Endothelial cell of umbilical vein (primary cell): ENCODE measurements around the gene DPP9. TPM values are rescaled to one million over a fixed set of nuclear protein-coding genes. Genes with fewer than 3 reads are reported as not detected.

Experiments
- BruUV-seq: library from RNA; stranded (reverse); fragments of 400-500 nt; replicated peaks from 2 replicates; lab custom pipeline; 2021; lab: Mats Ljungman, UMichigan
- CTCF ChIA-PET: fragments of 300-600, 350-600 bp; sonication (Branson Sonifier 250); formaldehyde crosslinking; loops from one replicate; lab custom pipeline; 2021; ENCODE audit warnings: antibody characterized with exemption, inconsistent platforms; lab: Charles Lee
- POLR2A ChIA-PET: fragments of 300-600, 350-600 bp; sonication (Branson Sonifier 250); formaldehyde crosslinking; loops from one replicate; lab custom pipeline; 2021; ENCODE audit warnings: antibody characterized with exemption, inconsistent platforms; lab: Charles Lee
- DNase-seq: peaks from one replicate; pipeline ENCODE4 v3.0.0-alpha.2; 2011; ENCODE audit warnings: low read depth, low spot score
- FAIRE-seq: peaks from 2 replicates; lab custom pipeline; 2011; peaks lifted over from hg19 to GRCh38; lab: Jason Lieb, UNC
- H2AFZ ChIP-seq: 2 replicates; pipeline ENCODE4 v1.6.0; 2012; ENCODE audit warnings: low read depth, low read length, control low read depth, inconsistent platforms
- H3K27ac ChIP-seq: 2 replicates; pipeline ENCODE4 v1.5.1; 2011; ENCODE audit warnings: low read depth, mild to moderate bottlenecking, control low read depth, low read length, moderate library complexity; ENCODE audit not compliant: insufficient read depth
- H3K27me3 ChIP-seq, 2 experiments: 2 replicates each; pipeline versions ENCODE4 v1.6.0 to v1.6.1; 2011; ENCODE audit warnings: low read length in 2 of 2, mixed read lengths in 1 of 2; ENCODE audit not compliant: control insufficient read depth in 2 of 2, insufficient read depth in 2 of 2
- H3K36me3 ChIP-seq, 2 experiments: 2 replicates in 1 of 2; 3 replicates in 1 of 2; pipeline ENCODE4 v1.5.1; 2011; ENCODE audit warnings: low read length in 2 of 2, mild to moderate bottlenecking in 1 of 2, moderate library complexity in 1 of 2; ENCODE audit not compliant: control insufficient read depth in 2 of 2, insufficient read depth in 2 of 2; ENCODE audit errors: extremely low read depth in 1 of 2
- H3K4me1 ChIP-seq: 3 replicates; pipeline ENCODE4 v1.5.1; 2011; ENCODE audit warnings: mild to moderate bottlenecking, low read length; ENCODE audit not compliant: control insufficient read depth, insufficient read depth; ENCODE audit errors: extremely low read depth
- H3K4me2 ChIP-seq: 2 replicates; pipeline ENCODE4 v1.6.1; 2011; ENCODE audit warnings: low read length, control low read depth, mixed read lengths; ENCODE audit not compliant: insufficient read depth
- H3K4me3 ChIP-seq, 3 experiments: fragments of 200-600 bp in 1 of 3; sonication (generic), shearing (Covaris generic) in 1 of 3; replicated peaks in 1 of 3; 2 replicates each; pipeline ENCODE4 v1.5.1; 2011 to 2016; ENCODE audit warnings: control low read depth in 3 of 3, low read length in 3 of 3, mild to moderate bottlenecking in 2 of 3, inconsistent platforms in 1 of 3, low read depth in 1 of 3, moderate library complexity in 1 of 3; ENCODE audit not compliant: insufficient read depth in 1 of 3
- H3K79me2 ChIP-seq: 2 replicates; pipeline ENCODE4 v1.6.0; 2012; ENCODE audit warnings: low read length, inconsistent platforms; ENCODE audit not compliant: control insufficient read depth, insufficient read depth
- H3K9ac ChIP-seq: replicated peaks from 2 replicates; pipeline ENCODE3; 2011; ENCODE audit warnings: low read length, control low read depth; ENCODE audit not compliant: insufficient read depth; ENCODE audit errors: extremely low read depth
- H3K9me1 ChIP-seq: replicated peaks from 3 replicates; pipeline ENCODE4 v1.6.0; 2011; ENCODE audit warnings: mild to moderate bottlenecking, low read length; ENCODE audit not compliant: control insufficient read depth, insufficient read depth; ENCODE audit errors: extremely low read depth
- H3K9me3 ChIP-seq: replicated peaks from 2 replicates; pipeline ENCODE4 v1.5.1; 2012; ENCODE audit warnings: low read length, inconsistent platforms; ENCODE audit not compliant: control insufficient read depth, insufficient read depth
- H4K20me1 ChIP-seq: replicated peaks from 2 replicates; pipeline ENCODE3; 2011; ENCODE audit warnings: mild to moderate bottlenecking, low read length; ENCODE audit not compliant: control insufficient read depth, insufficient read depth; ENCODE audit errors: extremely low read depth
- CTCF ChIP-seq, 2 donors: IDR thresholded peaks; 1 replicate in 1 of 2; 2 replicates in 1 of 2; pipeline ENCODE4 v1.5.1; 2011; ENCODE audit warnings: low read length in 2 of 2, mild to moderate bottlenecking in 2 of 2, moderate library complexity in 2 of 2, control low read depth in 1 of 2, inconsistent platforms in 1 of 2, low read depth in 1 of 2; ENCODE audit not compliant: insufficient read depth in 1 of 2; ENCODE audit errors: extremely low read depth in 1 of 2
- EZH2 ChIP-seq: IDR thresholded peaks from 2 replicates; pipeline ENCODE4 v1.6.1; 2012; ENCODE audit warnings: borderline replicate concordance, low read depth, mild to moderate bottlenecking, moderate library complexity, low read length, inconsistent platforms; ENCODE audit not compliant: severe bottlenecking
- FOS ChIP-seq: IDR thresholded peaks from 2 replicates; pipeline ENCODE4 v1.6.1; 2011; ENCODE audit warnings: mild to moderate bottlenecking, low read length, moderate library complexity, borderline replicate concordance; ENCODE audit not compliant: insufficient read depth
- GATA2 ChIP-seq: IDR thresholded peaks from 2 replicates; pipeline ENCODE4 v1.7.0; 2011; ENCODE audit warnings: low read depth, mild to moderate bottlenecking, moderate library complexity, mixed read lengths, low read length; ENCODE audit not compliant: insufficient read length, insufficient read depth
- JUN ChIP-seq: IDR thresholded peaks from 2 replicates; pipeline ENCODE4 v1.6.1; 2011; ENCODE audit warnings: borderline replicate concordance, low read depth; ENCODE audit not compliant: insufficient read length, insufficient read depth
- MAX ChIP-seq: IDR thresholded peaks from 2 replicates; pipeline ENCODE4 v1.6.1; 2011; ENCODE audit not compliant: insufficient read depth, insufficient read length
- MYC ChIP-seq: IDR thresholded peaks from one replicate; pipeline ENCODE4 v1.6.1; 2011; ENCODE audit warnings: mild to moderate bottlenecking, low read depth, low read length
- POLR2A ChIP-seq: IDR thresholded peaks from 2 replicates; pipeline ENCODE4 v1.6.1; 2012; ENCODE audit warnings: low read depth, mild to moderate bottlenecking, control low read depth, low read length
- POLR2AphosphoS5 ChIP-seq: IDR thresholded peaks from 2 replicates; pipeline ENCODE4 v1.6.1; 2012; ENCODE audit warnings: low read depth, mild to moderate bottlenecking, control low read depth, low read length, moderate library complexity; ENCODE audit not compliant: insufficient read depth
- dilution Hi-C: fragments of 300-500 bp; cut with MboI; formaldehyde crosslinking; loops from one replicate; pipeline ENCODE4 v1.15.0; 2019; ENCODE audit warnings: low sequenced_read_pairs; ENCODE audit not compliant: extremely low pct_ligation_motif_present
- intact Hi-C: fragments of 100-400 bp; cut with micrococcal nuclease; formaldehyde crosslinking; loops from one replicate; pipeline ENCODE4 v1.10.0; 2022
- polyA plus RNA-seq, 4 experiments: library from polyadenylated mRNA; depleted of rRNA in 3 of 4; stranded (reverse) in 3 of 4; unstranded in 1 of 4; fragments of >200 nt; gene quantifications; 2 replicates each; pipeline versions ENCODE4 v1.2.1 to v1.2.3, GENCODE V29; 2011 to 2012; ENCODE audit warnings: missing spikeins in 1 of 4
- total RNA-seq: library from RNA; stranded (reverse); gene quantifications from 2 replicates; pipeline ENCODE4 v1.2.3, GENCODE V29; 2021

The DPP9 gene
- total and polyA plus RNA-seq, 2 donors (not counting 3 experiments of a cell fraction or from before 2014, with no cell fraction given), result 31.5 to 98.0 TPM

GRCh38 chr19:4699826-4700692, 23.6 kb downstream of the DPP9 start:
- Histone ChIP-seq H3K4me3 (no peak overlapping the region), H3K4me2 (no peak overlapping the region), H3K9ac (no peak overlapping the region), H4K20me1 (no peaks in the 10 kb centered on the region), H3K36me3 (peaks cover 18 to 59% of the 10 kb centered on the region in 2 experiments), H3K9me3 (no peaks in the 10 kb centered on the region), H3K27me3 (no peaks in the 10 kb centered on the region), H3K27ac (no peak overlapping the region), H2AFZ (no peak overlapping the region), H3K79me2 (no peaks in the 10 kb centered on the region), H3K4me1 (no peaks in the 10 kb centered on the region), H3K9me1 (no peaks in the 10 kb centered on the region)
- dilution Hi-C loops, result no loop called here
- TF ChIP-seq POLR2AphosphoS5 (no peak), MAX (no peak), POLR2A (no peak), FOS (no peak), JUN (no peak), EZH2 (no peak), MYC (no peak), CTCF (IDR thresholded peaks at IDR 0.05; ENCODE audit: extremely low read depth in 1 of 2, insufficient read depth in 1 of 2, low read depth in 1 of 2, low read length in 2 of 2) (no peak), GATA2 (no peak)
- no peak for DNase-seq
- FAIRE-seq, result no peak
- ChIA-PET CTCF (interaction anchor here (1.8 kb wide), 1 partner anchor 13 kb away, joined by 4 read pairs; no protein-coding TSS in a partner anchor), POLR2A (no interaction called here)
- no TSS peak for BruUV-seq
- intact Hi-C loops, result loop anchor here (5.0 kb wide), 1 partner anchor 513 kb away; no protein-coding TSS in a partner anchor
